Measurements from ENCODE around the gene INPP5D. TPM values are rescaled to one million over a fixed set of nuclear protein-coding genes. Genes with fewer than 3 reads are reported as not detected.

The INPP5D gene
- total RNA-seq, 4 donors from 2014 or later: 8.0 to 12.5 (median 11.9) TPM

GRCh38 chr2:233117811-233118647 is 57.9 kb downstream of the INPP5D start:
- TF ChIP-seq POLR2A (IDR thresholded peaks at IDR 0.05; ENCODE audit: low read depth) (no peak), EP300 (IDR thresholded peaks at IDR 0.05) (no peak), POLR2AphosphoS5 (IDR thresholded peaks at IDR 0.05) (no peak), CTCF (IDR thresholded peaks at IDR 0.05) (no peak)
- Histone ChIP-seq H3K4me1 (no peaks in the 10 kb centered on the region), H3K4me3 (no peak overlapping the region), H3K36me3 (peaks cover 0 to 8% (median 2%) of the 10 kb centered on the region in 4 donors), H3K9me3 (no peaks in the 10 kb centered on the region), H3K27me3 (peaks cover 0 to 9% (median 0%) of the 10 kb centered on the region in 4 donors), H3K27ac (replicated peaks in 1 of 4) (no peak overlapping the region)
- intact Hi-C loops (cut with DNase I): no loop called here
- WGBS: 84% methylated on average over 10 of the region's 12 CpGs
- DNase-seq (ENCODE audit: extremely low spot score): no peak

GRCh38 chr2:233118648-233119000 is 58.5 kb downstream of the INPP5D start:
- Histone ChIP-seq H3K27me3 (peaks cover 0 to 9% (median 0%) of the 10 kb centered on the region in 4 donors), H3K27ac (replicated peaks in 1 of 4) (no peak overlapping the region), H3K4me3 (no peak overlapping the region), H3K36me3 (peaks cover 0 to 11% (median 2%) of the 10 kb centered on the region in 4 donors), H3K4me1 (no peaks in the 10 kb centered on the region), H3K9me3 (no peaks in the 10 kb centered on the region)
- TF ChIP-seq CTCF (IDR thresholded peaks at IDR 0.05) (no peak), POLR2A (IDR thresholded peaks at IDR 0.05; ENCODE audit: low read depth) (no peak), EP300 (IDR thresholded peaks at IDR 0.05) (no peak), POLR2AphosphoS5 (IDR thresholded peaks at IDR 0.05) (no peak)
- 93% methylated on average over 6 of the region's 9 CpGs for WGBS
- intact Hi-C loops (cut with DNase I): no loop called here
- DNase-seq (ENCODE audit: extremely low spot score): no peak

GRCh38 chr2:233119123-233119522 is 59.0 kb downstream of the INPP5D start:
- WGBS: 79% methylated on average over 8 of the region's 8 CpGs
- intact Hi-C loops (cut with DNase I): no loop called here
- H3K9me3 ChIP-seq: no peaks in the 10 kb centered on the region

GRCh38 chr2:233119806-233120205 is 59.7 kb downstream of the INPP5D start:
- Histone ChIP-seq H3K27me3 (peaks cover 0 to 9% (median 0%) of the 10 kb centered on the region in 4 donors), H3K36me3 (peaks cover 0 to 22% (median 2%) of the 10 kb centered on the region in 4 donors), H3K27ac (replicated peaks in 1 of 4) (no peak overlapping the region), H3K4me3 (no peak overlapping the region), H3K9me3 (no peaks in the 10 kb centered on the region), H3K4me1 (no peaks in the 10 kb centered on the region)
- WGBS: 95% methylated on average over 7 of the region's 7 CpGs
- intact Hi-C loops (cut with DNase I): no loop called here
- no peak for TF ChIP-seq POLR2A (IDR thresholded peaks at IDR 0.05; ENCODE audit: low read depth)
- no peak for TF ChIP-seq CTCF (IDR thresholded peaks at IDR 0.05)
- no peak for TF ChIP-seq POLR2AphosphoS5 (IDR thresholded peaks at IDR 0.05)
- TF ChIP-seq EP300 (IDR thresholded peaks at IDR 0.05): no peak
- no peak for DNase-seq (ENCODE audit: extremely low spot score)

More at GRCh38 chr2:233119123-233119522, 59.0 kb downstream of the INPP5D start:
- H3K4me3 ChIP-seq: no peak overlapping the region
- H3K27me3 ChIP-seq: peaks cover 0 to 9% (median 0%) of the 10 kb centered on the region in 4 donors
- no peak for DNase-seq (ENCODE audit: extremely low spot score)
- no peak overlapping the region for H3K27ac ChIP-seq (replicated peaks in 1 of 4)
- peaks cover 0 to 16% (median 2%) of the 10 kb centered on the region in 4 donors for H3K36me3 ChIP-seq
- TF ChIP-seq EP300 (IDR thresholded peaks at IDR 0.05): no peak
- TF ChIP-seq POLR2AphosphoS5 (IDR thresholded peaks at IDR 0.05): no peak
- no peak for TF ChIP-seq CTCF (IDR thresholded peaks at IDR 0.05)
- no peak for TF ChIP-seq POLR2A (IDR thresholded peaks at IDR 0.05; ENCODE audit: low read depth)
- no peaks in the 10 kb centered on the region for H3K4me1 ChIP-seq
